Loucy (cell line): ENCODE data around the gene TMOD1.

Experiments
- CTCF ChIP-seq: fragments of 200-600 bp; sonication (generic); conservative IDR thresholded peaks from 2 replicates; pipeline ENCODE4 v1.5.1; 2014; ENCODE audit warnings: mild to moderate bottlenecking, antibody characterized with exemption, low read length
- EZH2phosphoT487 ChIP-seq: fragments of 200-600 bp; IDR thresholded peaks from 2 replicates; pipeline ENCODE4 v1.6.1; 2018; ENCODE audit warnings: antibody characterized with exemption, mild to moderate bottlenecking, moderate library complexity, borderline replicate concordance

DNA sequence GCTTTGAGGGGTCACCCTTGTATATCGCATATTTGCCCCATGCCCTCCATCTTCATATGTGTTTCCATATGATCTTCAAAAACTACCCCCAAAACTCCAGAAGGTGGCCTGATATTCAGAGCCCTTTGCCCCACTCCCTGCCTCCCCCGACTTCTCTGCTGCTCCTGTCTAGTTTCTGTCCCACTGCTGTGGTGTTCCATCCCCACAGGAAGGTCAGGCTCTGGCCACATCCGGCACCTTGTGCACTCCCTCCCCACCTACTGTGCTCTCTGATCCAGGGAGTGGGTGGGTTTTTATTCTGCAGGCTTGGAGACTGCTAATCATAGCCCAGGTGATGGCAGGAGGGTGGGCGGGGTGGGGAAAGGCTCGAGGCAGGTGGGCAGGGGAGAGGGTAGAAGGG, 52.4 kb downstream of the TMOD1 start:
- no peak for TF ChIP-seq CTCF
- TF ChIP-seq EZH2phosphoT487 = no peak
